Upper lobe of right lung (tissue), 1 donor: ENCODE data around the gene ROBO3. TPM values are rescaled to one million over a fixed set of nuclear protein-coding genes. Genes with fewer than 3 reads are reported as not detected.

ENCODE experiments used
- ATAC-seq: fragments of 200-7000 bp; cut with Tn5 transposase; one replicate; pipeline ENCODE4 v1.9.1; 2020; ENCODE audit warnings: mild to moderate bottlenecking, moderate library complexity
- DNase-seq: peaks from one replicate; pipeline ENCODE4 v3.0.0-alpha.2; 2020
- H3K27ac ChIP-seq: fragments of 200-600 bp; one replicate; pipeline ENCODE4 v1.8.0; 2022
- H3K27me3 ChIP-seq: fragments of 200-600 bp; one replicate; pipeline ENCODE4 v1.8.0; 2022; ENCODE audit warnings: mild to moderate bottlenecking
- H3K36me3 ChIP-seq: fragments of 200-600 bp; one replicate; pipeline ENCODE4 v1.8.0; 2022
- H3K4me1 ChIP-seq: fragments of 200-600 bp; one replicate; pipeline ENCODE4 v1.8.0; 2022
- H3K4me3 ChIP-seq: fragments of 200-600 bp; one replicate; pipeline ENCODE4 v1.8.0; 2022; ENCODE audit warnings: mild to moderate bottlenecking
- H3K9me3 ChIP-seq: fragments of 200-600 bp; one replicate; pipeline ENCODE4 v1.8.0; 2022
- intact Hi-C: fragments of 100-400 bp; cut with DNase I; formaldehyde crosslinking; loops from one replicate; pipeline ENCODE4 v1.11.0; 2022
- total RNA-seq: library from RNA; stranded (reverse); fragmentation: NEBNext Ultra II Directional; extraction: Animal tissue kit (Norgen Biotek cat#: 25700); gene quantifications from one replicate; pipeline ENCODE4 v1.2.1, GENCODE V29; 2021
- TF ChIP-seq, protein P1 (sequence below): fragments of 200-600 bp; IDR thresholded peaks from one replicate; pipeline ENCODE4 v1.8.0; 2022; ENCODE audit warnings: antibody characterized with exemption
- donor health status: DM: no; HTN: yes; CAD: no; lungs with severe emphysema.

ROBO3 gene
- total RNA-seq, 1 donor from 2014 or later: 12.6 TPM

DNA sequence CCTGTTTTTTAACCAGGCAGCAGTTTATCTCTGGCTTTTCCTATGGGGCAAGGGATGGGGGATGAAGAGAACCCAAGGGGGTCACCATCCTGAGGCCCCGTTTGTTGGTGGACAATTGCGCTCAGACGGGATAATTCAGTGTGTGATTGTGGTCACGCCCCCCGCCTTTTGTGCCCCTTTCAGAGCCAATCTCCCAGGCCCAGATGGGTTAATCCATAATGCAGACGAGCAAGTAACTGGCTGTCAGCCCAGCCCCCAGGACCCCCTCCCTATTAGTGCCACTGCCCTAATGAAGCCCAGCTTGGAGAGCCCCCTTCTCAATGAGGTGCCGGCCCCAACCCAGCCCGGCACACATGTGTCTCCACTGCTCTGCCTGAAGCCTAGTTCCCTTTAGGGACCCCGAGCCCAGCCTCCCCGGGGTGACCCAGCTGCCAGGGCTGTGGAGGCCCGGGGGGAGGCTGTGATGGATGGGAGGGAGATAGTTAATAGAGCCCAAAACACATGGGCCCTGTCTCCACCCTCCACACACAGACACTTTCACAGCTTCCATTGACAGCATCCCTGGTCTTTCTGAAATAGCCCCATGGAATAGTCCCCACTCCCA, 19.1 kb upstream of the ROBO3 start:
- Histone ChIP-seq H3K4me1 (peaks cover 15% of the 10 kb centered on the region), H3K9me3 (no peaks in the 10 kb centered on the region), H3K36me3 (no peaks in the 10 kb centered on the region), H3K27ac (no peak overlapping the region), H3K27me3 (peaks cover 96% of the 10 kb centered on the region), H3K4me3 (no peak overlapping the region)
- ATAC-seq (no peak), DNase-seq (no peak)
- intact Hi-C loops: no loop called here
- TF ChIP-seq, protein P1, sequence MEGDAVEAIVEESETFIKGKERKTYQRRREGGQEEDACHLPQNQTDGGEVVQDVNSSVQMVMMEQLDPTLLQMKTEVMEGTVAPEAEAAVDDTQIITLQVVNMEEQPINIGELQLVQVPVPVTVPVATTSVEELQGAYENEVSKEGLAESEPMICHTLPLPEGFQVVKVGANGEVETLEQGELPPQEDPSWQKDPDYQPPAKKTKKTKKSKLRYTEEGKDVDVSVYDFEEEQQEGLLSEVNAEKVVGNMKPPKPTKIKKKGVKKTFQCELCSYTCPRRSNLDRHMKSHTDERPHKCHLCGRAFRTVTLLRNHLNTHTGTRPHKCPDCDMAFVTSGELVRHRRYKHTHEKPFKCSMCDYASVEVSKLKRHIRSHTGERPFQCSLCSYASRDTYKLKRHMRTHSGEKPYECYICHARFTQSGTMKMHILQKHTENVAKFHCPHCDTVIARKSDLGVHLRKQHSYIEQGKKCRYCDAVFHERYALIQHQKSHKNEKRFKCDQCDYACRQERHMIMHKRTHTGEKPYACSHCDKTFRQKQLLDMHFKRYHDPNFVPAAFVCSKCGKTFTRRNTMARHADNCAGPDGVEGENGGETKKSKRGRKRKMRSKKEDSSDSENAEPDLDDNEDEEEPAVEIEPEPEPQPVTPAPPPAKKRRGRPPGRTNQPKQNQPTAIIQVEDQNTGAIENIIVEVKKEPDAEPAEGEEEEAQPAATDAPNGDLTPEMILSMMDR: no peak

DNA sequence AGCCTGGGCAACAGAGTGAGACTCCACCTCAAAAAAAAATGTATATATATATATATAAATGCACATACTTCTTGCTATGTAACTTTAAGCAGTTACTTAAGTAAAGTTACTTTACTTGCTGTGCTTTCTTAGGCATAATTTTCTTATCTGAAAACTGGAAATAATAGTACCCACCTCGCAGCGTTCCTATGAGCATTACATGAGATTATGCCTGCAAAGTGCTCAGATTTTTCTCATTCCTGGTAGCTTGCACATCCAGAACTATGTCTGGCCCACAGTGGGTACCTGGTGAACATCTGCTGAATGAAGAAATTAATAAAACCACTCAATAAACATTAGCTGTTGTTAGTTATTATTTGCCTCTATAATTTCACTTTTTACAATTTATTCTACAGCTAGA, 6.1 kb upstream of the ROBO3 start:
- ATAC-seq: no peak
- DNase-seq: no peak
- Histone ChIP-seq H3K4me3 (no peak overlapping the region), H3K4me1 (peaks cover 8% of the 10 kb centered on the region), H3K27ac (no peak overlapping the region), H3K36me3 (no peaks in the 10 kb centered on the region), H3K9me3 (no peaks in the 10 kb centered on the region), H3K27me3 (peaks cover 48% of the 10 kb centered on the region)
- TF ChIP-seq, protein P1: no peak
- intact Hi-C loops: no loop called here

DNA sequence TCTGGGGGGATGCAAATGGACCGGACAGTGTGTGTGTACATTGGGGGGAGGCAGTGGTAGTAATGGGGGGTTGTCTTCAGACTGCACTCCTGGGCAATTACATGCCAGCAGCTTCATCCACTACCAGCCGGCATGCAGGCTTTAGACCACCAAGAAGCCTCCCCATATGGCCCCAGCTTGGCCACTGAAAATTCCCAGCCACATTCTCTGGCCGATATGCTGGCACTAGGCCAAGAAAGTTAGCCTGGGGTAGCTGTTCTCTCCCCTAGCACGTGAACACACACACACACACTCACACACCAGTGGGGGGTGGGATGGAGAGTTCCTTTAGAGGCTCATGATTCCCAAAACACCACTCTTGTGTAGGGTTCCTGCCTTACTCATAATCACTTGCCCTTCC, 3.6 kb upstream of the ROBO3 start:
- no peaks in the 10 kb centered on the region for H3K36me3 ChIP-seq
- ATAC-seq (no peak), DNase-seq (peak; percentile 26)
- H3K27me3 ChIP-seq: peaks cover 73% of the 10 kb centered on the region
- H3K4me3 ChIP-seq: no peak overlapping the region
- intact Hi-C loops: no loop called here
- TF ChIP-seq, protein P1: no peak
- H3K9me3 ChIP-seq: no peaks in the 10 kb centered on the region
- peaks cover 21% of the 10 kb centered on the region for H3K4me1 ChIP-seq
- H3K27ac ChIP-seq: no peak overlapping the region

DNA sequence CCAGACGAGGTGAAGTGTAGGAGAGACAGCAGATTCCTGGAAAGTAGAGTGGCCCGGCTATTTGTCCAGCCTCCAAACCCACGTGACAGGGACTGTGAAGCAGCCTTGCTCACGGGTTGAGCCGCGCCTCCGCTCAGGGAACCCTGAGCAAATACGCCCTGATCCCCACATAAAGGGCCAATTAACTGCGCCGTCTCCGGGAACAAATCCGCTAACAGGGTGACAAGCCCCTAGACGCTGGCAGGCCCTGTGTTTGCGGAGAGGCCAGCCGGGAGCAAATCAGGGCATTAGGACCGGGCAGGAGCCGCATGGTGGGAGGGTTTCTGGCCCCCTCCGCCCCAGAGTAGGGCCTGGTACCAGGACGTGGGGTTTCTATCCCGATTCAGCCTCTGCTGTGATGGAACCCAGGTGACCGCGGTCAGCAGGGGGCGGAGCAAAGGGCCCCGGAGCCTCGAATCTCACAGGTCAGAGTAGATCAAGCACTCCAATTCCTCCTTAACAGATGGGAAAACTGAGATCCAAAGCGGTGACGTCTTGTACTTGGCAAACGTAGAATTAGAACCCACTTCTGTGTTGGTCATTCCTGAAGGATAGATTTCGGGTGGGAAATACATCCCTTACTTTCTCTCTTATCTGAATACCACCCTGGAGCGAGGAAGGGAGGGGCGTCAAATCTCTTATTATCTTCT, 2.0 kb upstream of the ROBO3 start:
- peak; percentile 70 for ATAC-seq
- Histone ChIP-seq H3K27ac (no peak overlapping the region), H3K4me3 (peak overlapping the region; percentile 27), H3K9me3 (no peaks in the 10 kb centered on the region), H3K27me3 (peaks cover 72% of the 10 kb centered on the region), H3K36me3 (no peaks in the 10 kb centered on the region), H3K4me1 (peaks cover 22% of the 10 kb centered on the region)
- DNase-seq: peak; percentile 77
- intact Hi-C loops: no loop called here
- TF ChIP-seq, protein P1: no peak

DNA sequence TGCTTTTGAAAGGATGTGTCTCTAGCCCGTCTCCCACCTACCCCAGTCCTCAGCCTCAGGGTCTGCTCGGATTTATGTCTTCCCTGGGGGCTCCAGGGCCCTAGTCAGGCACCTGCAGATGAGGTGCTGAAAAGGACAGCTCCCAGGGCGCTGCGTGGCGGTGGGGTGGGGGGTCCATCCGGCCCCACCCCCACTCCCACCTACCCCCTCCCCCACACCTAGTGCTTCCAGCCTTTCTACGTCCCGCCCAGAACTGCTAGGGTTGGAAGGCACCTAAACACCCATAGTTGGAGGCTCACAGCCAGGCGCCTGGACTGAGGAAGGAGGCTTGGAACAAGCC, 1.4 kb upstream of the ROBO3 start:
- Histone ChIP-seq H3K9me3 (no peaks in the 10 kb centered on the region), H3K4me3 (no peak overlapping the region), H3K27me3 (peaks cover 72% of the 10 kb centered on the region), H3K36me3 (no peaks in the 10 kb centered on the region), H3K27ac (no peak overlapping the region), H3K4me1 (peaks cover 22% of the 10 kb centered on the region)
- TF ChIP-seq, protein P1: no peak
- ATAC-seq (peak; percentile 2), DNase-seq (no peak)
- intact Hi-C loops: no loop called here
